Stimulated activated CD8-positive, alpha-beta memory T cell treated with anti-CD3 and anti-CD28 coated beads, Interleukin-4, amount 100 ng/mL, for 24 hours (primary cell): ENCODE results near the gene TAOK1.
"Not testable (repeated sequence)": the region's sequence is repeated elsewhere in the genome, so short reads cannot be mapped to it uniquely, and the experiment has no call there.

Experiments used
- DNase-seq: peaks from one replicate; pipeline ENCODE4 v3.0.0-alpha.2; 2020; ENCODE audit warnings: low read depth

The TAOK1 gene

DNA sequence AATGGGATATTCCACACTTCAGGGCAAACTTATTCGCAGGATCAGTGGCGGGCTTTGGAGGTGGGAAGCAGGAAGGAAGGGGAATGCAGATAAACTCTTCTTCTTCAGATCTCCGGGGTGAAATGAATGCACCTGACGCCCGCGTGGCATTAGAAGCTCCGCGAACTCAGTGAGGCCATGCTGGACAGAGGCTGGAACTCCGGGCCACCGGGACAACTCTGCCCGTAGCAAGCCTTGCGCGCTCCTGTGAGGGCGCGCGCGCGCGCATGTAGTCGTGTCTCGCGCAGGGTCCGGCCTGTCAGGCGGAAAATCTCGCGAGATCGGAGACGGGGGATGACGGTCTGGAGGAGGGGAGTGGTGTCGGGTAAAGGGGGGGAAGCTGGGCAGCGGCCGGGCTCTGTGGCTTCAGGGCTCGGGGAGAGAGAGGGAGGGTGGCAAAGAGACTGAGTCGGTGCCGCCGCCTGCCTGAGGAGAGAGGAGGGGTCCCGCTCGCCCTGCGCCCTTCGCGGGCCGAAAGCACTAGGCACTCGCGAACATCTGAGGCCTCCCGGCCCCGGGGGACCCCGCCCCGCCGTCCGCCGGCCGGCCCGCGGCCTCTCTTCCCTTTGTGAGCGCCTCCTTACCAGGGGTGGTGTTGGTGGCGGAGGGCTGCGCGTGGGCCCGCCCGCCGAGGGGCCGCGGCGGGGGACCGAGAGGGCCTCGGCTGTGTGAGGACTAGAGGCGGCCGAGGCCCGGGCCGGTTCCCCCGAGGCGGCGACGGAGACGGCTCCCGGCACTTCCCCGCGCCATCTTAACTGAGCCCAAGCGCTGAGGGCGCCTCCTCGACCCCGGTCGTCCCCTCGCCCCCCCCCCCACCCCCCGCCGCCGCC, at the start of gene TAOK1:
TSS of gene TAOK1 (plus strand) at position 382 of the 869 bp plus-strand sequence. CDS start 61,186 bp downstream, outside the sequence.
- DNase-seq = peak; percentile 97

DNA sequence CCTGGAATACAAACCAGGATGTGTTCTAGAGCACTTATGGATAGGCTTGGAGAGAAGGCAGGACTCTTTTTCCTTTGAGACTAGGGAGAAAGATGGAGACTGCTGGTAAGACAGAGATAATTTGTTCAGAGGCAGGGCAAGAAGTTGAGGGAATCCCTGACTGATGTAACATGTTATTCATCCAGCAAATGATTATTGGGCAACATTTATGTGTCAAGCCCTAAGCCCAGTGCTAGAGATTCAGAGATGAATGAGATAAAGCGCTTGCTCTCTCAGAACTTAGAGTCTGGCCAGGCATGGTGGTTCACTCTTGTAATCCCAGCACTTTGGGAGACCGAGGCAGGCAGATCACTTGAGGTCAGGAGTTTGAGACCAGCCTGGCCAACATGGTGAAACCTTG, 48.4 kb upstream of the TAOK1 start:
- no peak for DNase-seq

DNA sequence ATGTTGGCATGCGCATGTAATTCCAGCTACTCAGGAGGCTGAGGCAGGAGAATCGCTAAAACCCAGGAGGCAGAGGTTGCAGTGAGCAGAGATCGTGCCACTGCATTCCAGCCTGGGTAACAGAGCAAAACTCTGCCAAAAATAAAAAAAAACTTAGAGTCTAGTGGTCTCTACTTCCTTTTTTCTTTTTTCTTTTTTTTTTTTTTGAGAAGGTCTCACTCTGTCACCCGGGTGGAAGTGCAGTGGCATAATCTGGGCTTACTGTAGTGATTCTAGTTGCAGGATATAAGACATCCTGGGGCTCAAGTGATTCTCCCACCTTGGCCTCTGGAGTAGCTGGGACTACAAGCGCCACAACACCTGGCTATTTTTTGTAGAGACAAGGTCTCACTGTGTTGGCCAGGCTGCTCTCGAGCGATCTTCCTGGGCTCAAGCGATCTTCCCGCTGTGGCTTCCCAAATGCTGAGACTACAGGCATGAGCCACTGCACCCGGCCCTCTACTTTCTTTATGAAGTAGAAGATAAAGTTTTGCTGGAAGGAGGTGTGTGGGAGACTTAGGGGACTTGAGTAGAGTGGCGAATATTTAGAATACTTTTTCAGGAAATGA, 47.9 kb upstream of the TAOK1 start:
- DNase-seq = no peak

DNA sequence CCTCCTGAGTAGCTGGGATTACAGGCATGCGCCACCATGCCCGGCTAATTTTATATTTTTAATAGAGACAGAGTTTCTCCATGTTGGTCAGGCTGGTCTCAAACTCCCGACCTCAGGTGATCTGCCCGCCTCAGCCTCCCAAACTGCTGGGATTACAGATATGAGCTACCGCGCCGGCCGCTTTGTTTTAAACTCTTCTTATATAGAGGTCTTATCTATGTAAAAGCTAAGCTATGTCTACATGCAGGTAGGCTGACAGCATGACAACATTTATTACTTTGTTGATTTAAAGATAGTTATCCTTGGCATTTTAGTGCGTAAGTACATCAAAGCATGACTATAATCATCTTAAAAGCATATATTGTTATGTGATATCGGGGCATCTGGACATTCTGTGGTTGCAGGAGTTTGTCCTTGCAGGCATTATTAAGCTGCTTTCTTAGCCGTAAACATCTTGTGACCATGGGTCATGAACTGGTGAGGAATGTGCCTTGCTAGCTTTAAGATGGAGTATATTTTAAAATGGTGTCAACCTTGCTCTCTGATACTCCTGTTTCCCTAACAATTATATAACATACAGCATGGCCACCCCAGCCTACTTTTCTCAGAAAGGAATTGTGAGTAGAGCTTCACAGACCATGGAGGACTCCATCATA, 45.8 kb upstream of the TAOK1 start:
- DNase-seq = no peak

DNA sequence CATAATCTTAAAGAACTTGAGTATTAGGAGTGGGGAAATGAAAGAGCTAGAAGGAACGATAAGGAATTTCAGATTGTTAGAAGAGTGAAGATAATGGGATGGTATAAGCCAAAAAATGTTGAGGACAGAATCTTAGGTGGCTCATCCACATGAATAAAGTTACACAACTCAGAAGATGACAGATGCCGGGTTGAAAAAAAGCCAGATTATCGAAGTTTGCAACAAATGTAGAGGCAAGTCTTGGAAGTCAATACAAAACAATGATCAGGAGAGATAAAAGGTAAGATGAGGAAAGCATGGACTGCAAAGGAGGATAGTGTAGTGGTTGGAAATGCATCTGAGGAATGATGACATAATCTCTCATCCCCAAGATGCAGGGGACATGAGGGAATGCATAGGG, 45.1 kb upstream of the TAOK1 start:
- no peak for DNase-seq

DNA sequence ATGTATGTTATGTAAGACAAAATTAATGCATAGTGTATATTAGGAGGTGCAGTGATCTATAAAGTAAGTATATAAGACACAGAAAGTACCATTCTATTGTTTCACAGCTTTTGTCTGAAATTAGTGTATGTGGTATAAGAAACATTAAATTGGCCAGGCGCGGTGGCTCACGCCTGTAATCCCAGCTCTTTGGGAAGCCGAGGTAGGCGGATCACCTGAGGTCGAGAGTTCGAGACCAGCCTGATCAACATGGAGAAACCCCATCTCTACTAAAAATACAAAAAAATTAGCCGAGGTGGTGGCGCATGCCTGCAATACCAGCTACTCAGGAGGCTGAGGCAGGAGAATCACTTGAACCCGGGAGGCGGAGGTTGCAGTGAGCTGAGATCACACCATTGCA, 44.7 kb upstream of the TAOK1 start:
- not testable (repeated sequence) for DNase-seq

DNA sequence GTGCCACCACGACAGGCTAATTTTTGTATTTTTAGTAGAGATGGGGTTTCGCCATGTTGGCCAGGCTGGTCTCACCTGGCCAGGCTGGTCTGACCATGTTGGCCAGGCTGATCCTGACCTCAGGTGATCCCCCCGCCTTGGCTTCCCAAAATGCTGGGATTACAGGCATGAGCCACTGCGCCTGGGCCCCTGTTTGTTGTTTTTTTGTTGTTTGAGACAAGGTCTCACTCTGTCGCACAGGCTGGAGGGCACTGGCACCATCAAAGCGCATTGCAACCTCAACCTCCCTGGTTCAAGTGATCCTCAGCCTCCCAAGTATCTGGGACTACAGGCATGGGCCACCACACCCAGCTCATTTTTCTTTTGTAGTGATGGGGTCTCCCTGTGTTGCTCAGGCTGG, 43.7 kb upstream of the TAOK1 start:
- no peak for DNase-seq

DNA sequence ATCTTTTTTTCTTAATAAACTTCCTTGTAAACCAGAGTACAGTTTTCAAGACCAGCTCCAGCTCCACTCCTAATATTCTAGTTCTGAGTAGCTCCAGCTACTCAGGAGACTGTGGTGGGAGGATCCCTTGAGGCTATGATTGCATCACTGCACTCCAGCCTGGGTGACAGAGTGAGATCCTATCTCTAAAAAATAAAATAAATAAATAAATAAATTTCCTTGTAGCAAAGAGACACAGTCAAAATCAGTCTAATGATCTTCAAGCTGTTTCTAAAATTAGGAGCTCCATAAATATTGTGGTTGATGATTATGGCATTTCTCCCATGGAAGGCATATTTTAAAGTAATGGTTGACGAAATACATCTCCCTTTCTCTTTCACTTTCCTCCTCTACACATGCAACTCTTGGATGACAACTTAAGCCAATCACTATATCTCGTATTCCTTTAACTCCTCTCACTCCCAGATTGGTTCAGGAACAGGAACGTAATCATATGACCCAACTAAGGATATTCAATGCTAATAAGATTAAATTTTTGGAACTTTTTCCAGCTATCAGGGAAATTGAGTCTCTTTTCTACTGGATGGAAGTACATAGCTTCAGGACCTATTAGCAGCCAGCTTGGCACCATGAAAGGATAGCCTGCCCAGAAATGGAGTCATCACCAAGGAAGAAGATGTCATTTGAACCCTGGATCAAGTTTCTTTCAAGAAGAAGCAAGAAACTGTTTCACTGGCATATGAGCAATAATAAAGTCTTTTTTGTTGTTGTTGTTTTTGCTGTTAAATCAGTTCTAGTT, 42.1 kb upstream of the TAOK1 start:
- no peak for DNase-seq

DNA sequence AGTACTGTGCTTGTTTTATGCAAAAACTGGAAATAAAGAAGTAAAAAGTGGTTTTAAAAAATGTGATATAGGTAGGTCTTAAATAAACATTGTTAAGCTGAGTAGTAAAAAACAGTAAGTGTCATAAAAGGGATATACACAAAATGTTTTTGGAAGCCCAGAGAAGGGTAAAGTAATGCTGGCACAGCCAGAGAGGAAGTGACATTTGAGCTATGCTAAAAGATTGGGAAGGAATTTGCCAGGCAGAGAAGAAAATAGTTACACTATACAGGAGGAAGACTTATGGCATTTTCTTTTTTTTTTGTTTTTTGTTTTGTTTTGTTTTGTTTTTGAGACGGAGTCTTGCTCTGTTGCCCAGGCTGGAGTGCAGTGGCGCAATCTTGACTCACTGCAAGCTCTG, 40.8 kb upstream of the TAOK1 start:
- DNase-seq = no peak

DNA sequence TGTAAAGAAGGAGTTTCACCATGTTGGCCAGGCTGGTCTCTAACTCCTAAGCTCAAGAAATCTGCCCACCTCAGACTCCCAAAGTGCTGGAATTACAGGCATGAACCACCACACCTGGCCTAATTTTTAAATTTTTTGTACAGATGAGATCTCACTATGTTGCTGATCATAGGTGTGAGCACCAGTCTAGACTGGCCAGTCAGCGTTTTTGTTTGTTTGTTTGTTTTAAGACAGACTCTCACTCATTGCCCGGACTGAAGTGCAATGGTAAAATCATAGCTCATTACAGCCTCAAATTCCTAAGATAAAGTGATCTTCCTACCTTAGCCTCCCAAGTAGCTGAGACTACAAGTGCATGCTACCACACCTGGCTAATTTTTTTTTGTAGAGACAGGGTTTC, 38.0 kb upstream of the TAOK1 start:
- DNase-seq = no peak

DNA sequence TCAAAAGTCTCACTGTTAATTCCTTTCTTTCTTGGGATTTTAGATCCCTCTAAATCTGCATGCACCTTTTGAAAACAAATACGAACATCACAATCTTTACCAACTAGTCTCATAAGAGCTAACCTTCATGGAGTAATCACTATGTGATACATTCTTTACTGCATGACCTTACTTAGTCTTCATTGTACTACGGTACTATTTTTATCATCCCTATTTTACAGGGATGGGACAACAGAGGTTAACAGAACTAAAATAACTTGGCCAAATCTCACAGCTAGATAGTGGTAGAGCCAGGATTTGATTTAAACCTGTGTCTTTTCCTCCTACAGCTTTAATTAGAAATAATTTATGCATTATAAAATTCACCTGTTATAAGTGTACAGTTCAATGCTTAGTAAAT, 32.9 kb upstream of the TAOK1 start:
- DNase-seq = no peak

DNA sequence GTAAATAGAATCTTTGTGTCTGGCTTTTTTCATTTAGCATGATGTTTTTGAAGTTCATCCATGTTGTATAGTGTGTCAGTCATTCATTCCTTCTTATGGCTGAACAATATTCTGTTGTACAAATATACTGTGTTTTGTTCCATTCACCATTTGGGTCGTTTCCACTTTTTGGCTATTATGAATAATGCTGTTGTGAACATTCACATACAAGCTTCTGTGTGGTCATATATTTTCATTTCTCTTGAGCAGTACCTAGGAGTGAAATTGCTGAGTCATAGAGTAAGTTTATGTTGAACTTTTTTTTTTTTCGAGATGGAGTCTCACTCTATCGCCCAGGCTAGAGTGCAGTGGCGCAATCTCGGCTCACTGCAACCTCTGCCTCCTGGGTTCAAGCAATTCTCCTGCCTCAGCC, 32.3 kb upstream of the TAOK1 start:
- no peak for DNase-seq

DNA sequence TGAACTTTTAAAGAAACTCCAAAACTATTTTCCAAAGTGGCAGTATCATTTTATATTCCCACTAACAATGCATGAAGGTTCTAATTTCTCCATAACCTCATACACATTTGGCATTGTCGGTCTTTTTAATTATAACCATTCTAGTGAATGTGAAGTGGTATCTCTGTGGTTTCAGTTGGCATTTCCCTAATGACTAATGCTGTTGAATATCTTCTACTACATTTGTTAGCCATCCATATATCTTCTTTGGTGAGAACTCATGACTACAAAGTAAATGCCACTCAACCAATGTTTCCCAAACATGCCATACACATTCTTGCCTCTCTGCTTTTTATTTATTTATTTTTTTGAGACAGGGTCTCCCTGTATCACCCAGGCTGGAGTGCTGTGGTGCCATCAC, 31.7 kb upstream of the TAOK1 start:
- DNase-seq = no peak

DNA sequence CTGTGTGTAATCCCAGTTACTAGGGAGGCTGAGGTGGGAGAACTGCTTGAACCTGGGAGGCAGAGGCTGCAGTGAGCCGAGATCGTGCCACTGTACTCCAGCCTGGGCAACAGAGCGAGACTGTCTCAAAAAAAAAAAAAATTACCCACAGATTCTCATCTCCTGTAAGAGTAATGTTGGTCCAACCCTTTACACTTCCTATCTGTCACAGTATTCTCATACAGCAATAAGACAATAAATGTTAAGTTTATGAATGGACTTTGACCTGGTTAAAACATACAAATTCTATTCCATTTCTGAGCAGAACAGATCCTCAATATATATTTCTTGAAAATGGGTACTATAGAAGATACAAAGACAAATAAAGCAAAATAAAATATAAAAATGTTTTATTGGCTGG, 30.4 kb upstream of the TAOK1 start:
- DNase-seq = no peak

DNA sequence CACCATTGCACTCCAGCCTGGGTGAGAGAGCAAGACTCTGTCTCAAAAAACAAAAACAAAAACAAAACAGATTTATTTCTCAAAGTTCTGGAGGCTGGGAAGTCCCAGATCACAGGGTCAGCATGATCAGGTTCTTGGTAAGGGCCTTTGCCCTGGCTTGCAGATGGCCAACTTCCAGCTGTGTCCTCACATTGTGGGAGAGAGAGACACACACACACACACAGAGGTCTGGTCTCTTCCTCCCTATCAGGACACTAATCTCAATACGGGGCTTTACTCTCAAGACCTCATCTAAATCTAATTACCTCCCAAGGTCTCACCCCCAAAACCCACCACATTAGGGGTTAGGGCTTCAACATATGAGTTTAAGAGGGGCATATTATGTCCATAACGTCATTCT, 26.4 kb upstream of the TAOK1 start:
- no peak for DNase-seq

DNA sequence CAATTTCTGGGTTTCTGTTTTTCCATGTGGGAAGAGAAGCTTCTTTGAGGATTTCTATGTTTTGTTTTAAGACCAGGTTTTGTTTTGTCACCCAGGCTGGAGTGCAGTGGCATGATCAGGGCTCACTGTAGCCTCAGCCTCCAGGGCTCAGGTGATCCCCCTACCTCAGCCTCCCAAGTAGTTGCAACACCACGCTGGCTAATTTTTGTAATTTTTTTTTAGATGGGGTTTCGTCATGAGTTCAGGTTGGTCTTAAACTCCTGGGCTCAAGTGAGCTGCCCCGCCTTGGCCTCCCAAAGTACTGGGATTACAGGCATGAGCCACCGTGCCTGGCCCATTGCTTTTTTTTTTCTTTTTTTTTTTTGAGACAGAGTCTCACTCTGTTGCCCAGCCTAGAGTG, 25.5 kb upstream of the TAOK1 start:
- DNase-seq = no peak

DNA sequence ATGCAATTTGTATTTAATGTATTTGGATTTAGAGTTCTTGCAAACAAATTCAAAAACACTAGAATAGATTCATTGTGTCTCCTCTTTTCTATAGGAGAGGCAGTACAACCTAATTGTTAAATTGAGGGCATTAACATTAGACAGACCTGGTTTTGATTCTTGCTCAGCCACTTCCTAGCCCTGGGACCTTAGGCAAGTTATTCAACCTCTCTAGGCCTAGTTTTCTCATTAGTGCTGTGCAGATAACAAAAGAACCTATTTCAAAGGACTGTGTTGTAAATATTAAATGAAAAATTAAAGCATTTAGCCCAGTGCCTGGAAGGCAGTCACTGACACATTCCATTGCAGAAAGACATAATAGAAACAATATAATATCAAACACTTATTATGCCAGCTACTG, 22.0 kb upstream of the TAOK1 start:
- no peak for DNase-seq

DNA sequence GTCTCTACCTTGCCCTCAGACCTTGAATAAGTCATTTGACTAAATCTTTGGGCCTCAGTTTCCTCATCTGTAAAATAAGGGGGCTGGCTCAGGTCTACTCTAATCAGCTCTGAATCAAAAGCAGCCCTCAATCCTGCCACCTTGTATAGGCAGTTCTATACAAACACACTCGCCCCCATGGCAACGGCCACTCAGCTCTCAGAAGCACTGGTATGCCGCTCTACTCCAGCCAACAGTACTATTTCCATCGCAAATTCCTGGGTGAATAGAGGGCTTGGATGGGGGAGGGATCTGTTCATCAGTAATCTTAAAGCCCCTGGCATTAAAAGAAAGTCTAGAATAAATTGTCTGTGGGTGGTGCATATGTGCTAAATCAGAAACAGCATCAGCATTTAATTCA, 21.2 kb upstream of the TAOK1 start:
- no peak for DNase-seq

DNA sequence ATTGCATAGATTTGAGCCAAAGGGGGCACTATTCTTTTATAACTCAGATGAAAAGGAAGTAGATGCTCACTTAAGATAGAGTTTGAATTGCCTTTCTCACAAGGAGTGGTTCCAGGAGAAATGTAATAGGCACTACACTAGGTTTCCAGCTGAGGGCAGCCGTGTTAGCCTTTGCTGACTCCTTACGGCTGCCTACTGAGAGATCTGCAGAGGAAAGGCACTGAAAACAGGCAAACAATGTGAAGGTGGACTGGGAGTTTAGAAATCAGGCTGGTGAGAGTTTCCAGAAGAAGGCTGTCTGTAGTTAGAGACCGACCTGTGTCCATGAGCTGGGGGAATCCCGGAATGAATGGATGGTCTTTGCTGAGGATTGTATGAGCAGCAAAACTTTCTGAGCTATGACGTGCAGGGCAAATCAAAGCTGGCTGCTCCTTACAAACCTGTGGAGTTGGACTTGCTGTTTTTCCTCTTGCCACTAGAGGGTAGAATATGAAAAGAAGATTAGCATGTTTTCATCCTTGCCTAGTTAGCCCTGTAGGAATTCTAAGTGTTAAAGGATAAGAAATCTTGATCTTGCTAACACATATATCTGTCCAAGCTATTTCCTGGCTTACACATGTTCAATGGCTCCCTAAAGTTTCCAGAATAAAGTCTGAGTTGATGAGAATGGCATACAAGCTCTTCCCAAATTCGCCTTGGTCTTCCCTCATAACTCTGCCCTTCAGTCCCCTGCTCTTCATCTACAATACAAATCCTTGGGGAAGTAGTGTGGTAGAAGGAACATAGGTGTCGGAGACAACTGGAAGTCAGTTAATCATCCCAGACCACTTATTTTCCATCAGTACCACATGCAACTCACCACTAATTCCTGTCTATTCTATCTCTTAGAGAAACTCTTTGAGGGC, 20.1 kb upstream of the TAOK1 start:
- no peak for DNase-seq

DNA sequence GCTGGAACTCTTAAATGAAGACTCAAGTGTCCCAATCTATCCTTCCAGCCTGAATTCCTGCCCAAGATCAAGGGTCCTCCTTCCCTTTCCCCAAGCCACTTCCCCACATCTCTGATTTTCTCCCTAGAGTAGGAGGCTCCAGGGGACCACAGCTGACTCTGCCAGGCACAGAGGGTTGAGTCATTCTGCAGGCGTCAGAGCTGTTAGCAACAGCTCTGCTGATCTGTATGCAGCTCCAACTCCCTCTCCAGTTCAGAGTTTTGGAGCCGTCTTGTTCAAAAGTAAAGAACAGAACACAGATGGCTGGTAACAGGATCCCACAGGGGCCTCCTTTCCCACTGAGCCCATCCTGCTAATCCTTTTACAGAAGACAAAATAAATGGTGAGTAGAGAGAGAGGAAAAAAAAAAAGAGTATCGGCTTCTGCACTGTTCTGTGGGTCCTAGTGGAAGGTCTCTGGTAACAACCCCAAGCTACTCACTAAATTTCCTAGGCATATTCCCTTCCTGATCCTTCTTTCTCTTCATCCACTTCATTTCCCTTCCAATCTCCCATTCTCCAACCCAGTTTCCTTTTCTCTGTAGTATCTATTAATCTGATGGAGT, 13.4 kb upstream of the TAOK1 start:
- DNase-seq = no peak

DNA sequence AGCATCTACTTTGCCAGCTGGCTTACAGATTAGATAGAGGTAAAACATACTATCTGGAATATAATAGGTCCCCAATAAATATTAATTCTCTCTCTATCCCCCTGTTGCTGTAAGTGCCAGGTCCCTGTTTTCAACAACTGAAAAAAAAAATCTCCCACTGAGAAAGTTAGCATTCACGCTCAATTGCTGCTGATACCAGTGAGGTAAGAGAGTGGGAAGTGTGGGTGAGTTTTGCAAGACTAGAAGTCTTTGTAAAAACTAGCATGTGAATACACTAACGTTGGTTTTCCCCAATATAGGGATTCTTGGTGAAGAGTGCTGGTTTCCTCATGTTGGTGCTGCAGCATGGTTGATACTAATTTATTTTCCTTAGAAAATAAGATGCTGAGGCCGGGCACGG, 11.7 kb upstream of the TAOK1 start:
- DNase-seq = no peak
